GM12865 (cell line): Measurements from ENCODE around the gene COTL1.

Source experiments
- DNase-seq: peaks from one replicate; pipeline ENCODE4 v3.0.0; 2010; ENCODE audit warnings: low read depth
- H3K4me3 ChIP-seq: 2 replicates; pipeline ENCODE4 v1.5.1; 2011; ENCODE audit warnings: mild to moderate bottlenecking, low read depth, low read length, control low read depth
- CTCF ChIP-seq: IDR thresholded peaks from 2 replicates; pipeline ENCODE4 v1.5.1; 2011; ENCODE audit warnings: low read length, control low read depth, low read depth, inconsistent platforms; ENCODE audit not compliant: insufficient read depth; ENCODE audit errors: missing control alignments

The COTL1 gene

GRCh38 chr16:84618581-84619460 is 943 bp upstream of the COTL1 start:
- DNase-seq: no peak
- TF ChIP-seq CTCF: no peak

GRCh38 chr16:84617041-84617790 is 662 bp downstream of the COTL1 start:
- no peak for TF ChIP-seq CTCF
- H3K4me3 ChIP-seq: peak overlapping the region; percentile 86
- DNase-seq: peak; percentile 66

More at GRCh38 chr16:84618581-84619460, 943 bp upstream of the COTL1 start:
- no peak overlapping the region for H3K4me3 ChIP-seq

- DNase-seq: peak; percentile 52
These were observed 1.4 kb downstream of the COTL1 start for GRCh38 chr16:84616515-84616914.

GRCh38 chr16:84614968-84615813 is 2.7 kb downstream of the COTL1 start:
- no peak for TF ChIP-seq CTCF
- H3K4me3 ChIP-seq: peak overlapping the region; percentile 86
- no peak for DNase-seq

More at GRCh38 chr16:84616515-84616914, 1.4 kb downstream of the COTL1 start:
- H3K4me3 ChIP-seq: peak overlapping the region; percentile 86
- no peak for TF ChIP-seq CTCF

- no peak overlapping the region for H3K4me3 ChIP-seq
- TF ChIP-seq CTCF: no peak
- no peak for DNase-seq
These were observed 3.3 kb downstream of the COTL1 start for GRCh38 chr16:84614623-84614967.

GRCh38 chr16:84614073-84614459 is 3.8 kb downstream of the COTL1 start:
- DNase-seq: no peak
- H3K4me3 ChIP-seq: no peak overlapping the region
- no peak for TF ChIP-seq CTCF
